ENCODE data around the gene ACOT12. TPM values are rescaled to one million over a fixed set of nuclear protein-coding genes. Genes with fewer than 3 reads are reported as not detected.

ACOT12 gene
- total and polyA plus RNA-seq, 9 of the 15 experiments (the other 6 are each of a cell fraction or from before 2014, with no cell fraction given) = 0.03 TPM; not detected in 8

- ATAC-seq = no peak
Measured at GRCh38 chr5:81350507-81350906, 43.4 kb downstream of the ACOT12 start.

More at GRCh38 chr5:81350507-81350906, 43.4 kb downstream of the ACOT12 start:
- Histone ChIP-seq H3K79me2 (ENCODE audit: control insufficient read depth, insufficient read depth, low read length) (no peaks in the 10 kb centered on the region), H3K27me3 (ENCODE audit: control insufficient read depth in 2 of 2, insufficient read depth in 2 of 2, low read length in 2 of 2) (peaks cover 13% of the 10 kb centered on the region in 2 experiments), H2AFZ (ENCODE audit: low read depth, low read length) (no peak overlapping the region), H3K36me3 (ENCODE audit: control insufficient read depth, insufficient read depth, low read length) (no peaks in the 10 kb centered on the region), H3K4me2 (ENCODE audit: insufficient read depth, low read length) (no peak overlapping the region), H3K9ac (ENCODE audit: insufficient read depth in 1 of 2, low read depth in 2 of 2, low read length in 2 of 2) (no peak overlapping the region), H3K4me3 (no peak overlapping the region), H3K9me3 (replicated peaks; ENCODE audit: control insufficient read depth, insufficient read depth, low read depth, low read length) (no peaks in the 10 kb centered on the region), H3K9me1 (ENCODE audit: control insufficient read depth, insufficient read depth, low read length) (no peaks in the 10 kb centered on the region), H3K27ac (ENCODE audit: extremely low read depth, low read depth, low read length) (no peak overlapping the region), H3K4me1 (replicated peaks in 1 of 2; ENCODE audit: control insufficient read depth in 2 of 2, insufficient read depth in 2 of 2, low read length in 2 of 2) (no peaks in the 10 kb centered on the region), H4K20me1 (replicated peaks; ENCODE audit: control insufficient read depth, insufficient read depth, low read length) (no peaks in the 10 kb centered on the region)
- BruUV-seq (replicated peaks) = no TSS peak
- no peak for DNase-seq (ENCODE audit: extremely low read depth in 1 of 4, low spot score in 3 of 4)
- intact Hi-C loops (cut with micrococcal nuclease) = no loop called here
- TF ChIP-seq ZNF717 (CRISPR knock-in tag; IDR thresholded peaks at IDR 0.05) = no peak
- TF ChIP-seq E2F6 (IDR thresholded peaks at IDR 0.05; ENCODE audit: borderline replicate concordance in 1 of 2, extremely low read depth in 1 of 2, insufficient read depth in 1 of 2, insufficient read length in 1 of 2, low read depth in 1 of 2, low read length in 1 of 2, poor library complexity in 1 of 2, severe bottlenecking in 1 of 2) = no peak
- peak; percentile 78 for TF ChIP-seq TFE3 (CRISPR knock-in tag; IDR thresholded peaks at IDR 0.05)
- no peak for TF ChIP-seq U2AF1 (optimal IDR thresholded peaks at IDR 0.05; ENCODE audit: low read depth, low read length)
- TF ChIP-seq RAD21 (CRISPR knock-in tag; conservative IDR thresholded peaks at IDR 0.05 in 1 of 2, IDR thresholded peaks at IDR 0.05 in 1 of 2) = no peak
- in situ Hi-C loops (cut with MboI) = no loop called here
- FAIRE-seq = no peak
- ChIA-PET POLR2A (interaction anchor here (0.8 kb wide), 1 partner anchor 16 kb away, joined by 3 read pairs; no protein-coding TSS in a partner anchor), CTCF (ENCODE audit: low intra/inter-chr PET ratio) (interaction anchor here (0.7 kb wide), 1 partner anchor 884 kb away, joined by 3 read pairs; no protein-coding TSS in a partner anchor)

Measured in K562 (cell line).